ENCODE measurements around the gene ELMOD1.

ELMOD1 gene

GRCh38 chr11:107675902-107676301, 85.0 kb downstream of the ELMOD1 start:
- Histone ChIP-seq H3K27ac (ENCODE audit: low read depth, low read length) (no peak overlapping the region), H3K36me3 (ENCODE audit: control insufficient read depth, insufficient read depth, low read length) (no peaks in the 10 kb centered on the region), H3K9ac (ENCODE audit: low read length) (no peak overlapping the region), H3K4me1 (ENCODE audit: control insufficient read depth, insufficient read depth, low read length) (no peaks in the 10 kb centered on the region), H3K27me3 (ENCODE audit: control insufficient read depth, insufficient read depth, low read length) (no peaks in the 10 kb centered on the region), H3K9me3 (ENCODE audit: control insufficient read depth, insufficient read depth, low read depth, low read length) (no peaks in the 10 kb centered on the region), H3K4me3 (ENCODE audit: low read depth, low read length) (no peak overlapping the region)

GRCh38 chr11:107676336-107677057, 85.5 kb downstream of the ELMOD1 start:
- Histone ChIP-seq H3K27ac (ENCODE audit: low read depth, low read length) (no peak overlapping the region), H3K4me3 (ENCODE audit: low read depth, low read length) (no peak overlapping the region), H3K27me3 (ENCODE audit: control insufficient read depth, insufficient read depth, low read length) (no peaks in the 10 kb centered on the region), H3K9ac (ENCODE audit: low read length) (no peak overlapping the region), H3K36me3 (ENCODE audit: control insufficient read depth, insufficient read depth, low read length) (no peaks in the 10 kb centered on the region), H3K4me1 (ENCODE audit: control insufficient read depth, insufficient read depth, low read length) (no peaks in the 10 kb centered on the region), H3K9me3 (ENCODE audit: control insufficient read depth, insufficient read depth, low read depth, low read length) (no peaks in the 10 kb centered on the region)

GRCh38 chr11:107677924-107678631, 87.1 kb downstream of the ELMOD1 start:
- Histone ChIP-seq H3K27ac (ENCODE audit: low read depth, low read length) (no peak overlapping the region), H3K27me3 (ENCODE audit: control insufficient read depth, insufficient read depth, low read length) (no peaks in the 10 kb centered on the region), H3K4me3 (ENCODE audit: low read depth, low read length) (no peak overlapping the region), H3K4me1 (ENCODE audit: control insufficient read depth, insufficient read depth, low read length) (no peaks in the 10 kb centered on the region), H3K9me3 (ENCODE audit: control insufficient read depth, insufficient read depth, low read depth, low read length) (no peaks in the 10 kb centered on the region), H3K36me3 (ENCODE audit: control insufficient read depth, insufficient read depth, low read length) (no peaks in the 10 kb centered on the region), H3K9ac (ENCODE audit: low read length) (no peak overlapping the region)

- H3K27ac ChIP-seq (ENCODE audit: low read depth, low read length): no peak overlapping the region
- H3K9ac ChIP-seq (ENCODE audit: low read length): no peak overlapping the region
- no peaks in the 10 kb centered on the region for H3K36me3 ChIP-seq (ENCODE audit: control insufficient read depth, insufficient read depth, low read length)
- H3K27me3 ChIP-seq (ENCODE audit: control insufficient read depth, insufficient read depth, low read length): no peaks in the 10 kb centered on the region
- H3K4me3 ChIP-seq (ENCODE audit: low read depth, low read length): no peak overlapping the region
- no peaks in the 10 kb centered on the region for H3K9me3 ChIP-seq (ENCODE audit: control insufficient read depth, insufficient read depth, low read depth, low read length)
- no peaks in the 10 kb centered on the region for H3K4me1 ChIP-seq (ENCODE audit: control insufficient read depth, insufficient read depth, low read length)
Measured at GRCh38 chr11:107678632-107678971, 87.7 kb downstream of the ELMOD1 start.

- Histone ChIP-seq H3K27me3 (ENCODE audit: control insufficient read depth, insufficient read depth, low read length) (no peaks in the 10 kb centered on the region), H3K4me3 (ENCODE audit: low read depth, low read length) (no peak overlapping the region), H3K9me3 (ENCODE audit: control insufficient read depth, insufficient read depth, low read depth, low read length) (no peaks in the 10 kb centered on the region), H3K36me3 (ENCODE audit: control insufficient read depth, insufficient read depth, low read length) (no peaks in the 10 kb centered on the region), H3K27ac (ENCODE audit: low read depth, low read length) (no peak overlapping the region), H3K9ac (ENCODE audit: low read length) (no peak overlapping the region), H3K4me1 (ENCODE audit: control insufficient read depth, insufficient read depth, low read length) (no peaks in the 10 kb centered on the region)
Measured at GRCh38 chr11:107679255-107680024, 88.5 kb downstream of the ELMOD1 start.

GRCh38 chr11:107682171-107682570, 91.2 kb downstream of the ELMOD1 start:
- no peak overlapping the region for H3K4me3 ChIP-seq (ENCODE audit: low read depth, low read length)

GRCh38 chr11:107682572-107682971, 91.6 kb downstream of the ELMOD1 start:
- H3K9me3 ChIP-seq (ENCODE audit: control insufficient read depth, insufficient read depth, low read depth, low read length): no peaks in the 10 kb centered on the region
- H3K36me3 ChIP-seq (ENCODE audit: control insufficient read depth, insufficient read depth, low read length): no peaks in the 10 kb centered on the region
- H3K27ac ChIP-seq (ENCODE audit: low read depth, low read length): no peak overlapping the region
- H3K4me3 ChIP-seq (ENCODE audit: low read depth, low read length): no peak overlapping the region
- no peaks in the 10 kb centered on the region for H3K4me1 ChIP-seq (ENCODE audit: control insufficient read depth, insufficient read depth, low read length)
- no peaks in the 10 kb centered on the region for H3K27me3 ChIP-seq (ENCODE audit: control insufficient read depth, insufficient read depth, low read length)
- H3K9ac ChIP-seq (ENCODE audit: low read length): no peak overlapping the region

More at GRCh38 chr11:107682171-107682570, 91.2 kb downstream of the ELMOD1 start:
- H3K9ac ChIP-seq (ENCODE audit: low read length): no peak overlapping the region
- no peaks in the 10 kb centered on the region for H3K9me3 ChIP-seq (ENCODE audit: control insufficient read depth, insufficient read depth, low read depth, low read length)
- no peak overlapping the region for H3K27ac ChIP-seq (ENCODE audit: low read depth, low read length)
- H3K36me3 ChIP-seq (ENCODE audit: control insufficient read depth, insufficient read depth, low read length): no peaks in the 10 kb centered on the region
- H3K4me1 ChIP-seq (ENCODE audit: control insufficient read depth, insufficient read depth, low read length): no peaks in the 10 kb centered on the region
- no peaks in the 10 kb centered on the region for H3K27me3 ChIP-seq (ENCODE audit: control insufficient read depth, insufficient read depth, low read length)

GRCh38 chr11:107683061-107683460, 92.1 kb downstream of the ELMOD1 start:
- no peaks in the 10 kb centered on the region for H3K9me3 ChIP-seq (ENCODE audit: control insufficient read depth, insufficient read depth, low read depth, low read length)
- H3K27ac ChIP-seq (ENCODE audit: low read depth, low read length): no peak overlapping the region
- no peak overlapping the region for H3K4me3 ChIP-seq (ENCODE audit: low read depth, low read length)
- no peaks in the 10 kb centered on the region for H3K4me1 ChIP-seq (ENCODE audit: control insufficient read depth, insufficient read depth, low read length)
- H3K9ac ChIP-seq (ENCODE audit: low read length): no peak overlapping the region
- no peaks in the 10 kb centered on the region for H3K27me3 ChIP-seq (ENCODE audit: control insufficient read depth, insufficient read depth, low read length)
- H3K36me3 ChIP-seq (ENCODE audit: control insufficient read depth, insufficient read depth, low read length): no peaks in the 10 kb centered on the region

- no peaks in the 10 kb centered on the region for H3K9me3 ChIP-seq (ENCODE audit: control insufficient read depth, insufficient read depth, low read depth, low read length)
- no peak overlapping the region for H3K4me3 ChIP-seq (ENCODE audit: low read depth, low read length)
- H3K27me3 ChIP-seq (ENCODE audit: control insufficient read depth, insufficient read depth, low read length): no peaks in the 10 kb centered on the region
Measured at GRCh38 chr11:107683807-107684206, 92.9 kb downstream of the ELMOD1 start.

GRCh38 chr11:107688322-107688918, 97.5 kb downstream of the ELMOD1 start:
- Histone ChIP-seq H3K27ac (ENCODE audit: low read depth, low read length) (no peak overlapping the region), H3K9me3 (ENCODE audit: control insufficient read depth, insufficient read depth, low read depth, low read length) (no peaks in the 10 kb centered on the region), H3K9ac (ENCODE audit: low read length) (no peak overlapping the region), H3K4me3 (ENCODE audit: low read depth, low read length) (no peak overlapping the region), H3K36me3 (ENCODE audit: control insufficient read depth, insufficient read depth, low read length) (no peaks in the 10 kb centered on the region), H3K27me3 (ENCODE audit: control insufficient read depth, insufficient read depth, low read length) (no peaks in the 10 kb centered on the region), H3K4me1 (ENCODE audit: control insufficient read depth, insufficient read depth, low read length) (no peaks in the 10 kb centered on the region)

More at GRCh38 chr11:107683807-107684206, 92.9 kb downstream of the ELMOD1 start:
- Histone ChIP-seq H3K27ac (ENCODE audit: low read depth, low read length) (no peak overlapping the region), H3K36me3 (ENCODE audit: control insufficient read depth, insufficient read depth, low read length) (no peaks in the 10 kb centered on the region), H3K9ac (ENCODE audit: low read length) (no peak overlapping the region), H3K4me1 (ENCODE audit: control insufficient read depth, insufficient read depth, low read length) (no peaks in the 10 kb centered on the region)
